NK-92 treated with Interleukin-12 subunit alpha and Interleukin-12 subunit beta, amount 100 ng/mL, for 24 hours (cell line): ENCODE data around the gene OXCT1.
A peak's percentile ranks its signal among the peaks of the same experiment; 100 is the strongest.

Source experiments
- DNase-seq: peaks from one replicate; lab custom pipeline; 2025; lab: John Stamatoyannopoulos, UW

OXCT1 gene

GRCh38 chr5:41869724-41870626, at the start of gene OXCT1:
Gene OXCT1, minus strand, starts transcription at chr5:41870425. Its CDS starts 67 bp downstream, at chr5:41870358.
- peak; percentile 83 for DNase-seq

GRCh38 chr5:41918105-41918504, 47.9 kb upstream of the OXCT1 start:
- no peak for DNase-seq

DNA sequence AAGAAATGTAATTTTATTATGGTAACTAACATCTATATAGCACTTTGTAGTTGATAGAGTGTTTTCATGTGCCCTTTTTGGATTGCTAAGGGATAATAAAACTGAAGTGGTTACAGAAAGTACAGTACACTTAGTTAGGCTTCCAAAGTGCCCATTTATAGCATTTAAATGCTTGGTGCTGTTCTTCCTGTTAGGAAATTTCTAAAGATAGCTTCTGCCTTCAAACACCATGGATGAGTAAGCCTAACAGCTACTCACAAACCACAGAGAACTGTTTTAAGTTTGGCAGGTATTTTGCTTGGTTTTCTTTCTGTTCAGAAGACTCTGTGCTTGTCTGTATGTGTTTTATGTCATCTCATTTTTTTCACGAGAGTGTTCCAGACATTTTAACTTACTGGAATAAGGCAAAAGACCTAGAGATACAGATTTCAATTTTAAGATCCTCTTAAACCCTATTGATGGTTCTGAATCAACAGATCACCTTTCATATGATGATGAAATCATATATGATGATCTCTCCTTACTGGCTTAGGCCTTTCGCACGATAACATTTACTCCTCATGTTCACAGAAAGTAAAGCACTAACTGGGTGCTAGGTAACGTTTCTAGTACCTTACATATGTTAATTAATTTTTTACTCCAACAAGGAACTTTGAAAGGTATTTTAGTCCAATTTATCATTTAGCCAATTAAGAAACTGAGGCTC, 38.3 kb upstream of the OXCT1 start:
- no peak for DNase-seq

DNA sequence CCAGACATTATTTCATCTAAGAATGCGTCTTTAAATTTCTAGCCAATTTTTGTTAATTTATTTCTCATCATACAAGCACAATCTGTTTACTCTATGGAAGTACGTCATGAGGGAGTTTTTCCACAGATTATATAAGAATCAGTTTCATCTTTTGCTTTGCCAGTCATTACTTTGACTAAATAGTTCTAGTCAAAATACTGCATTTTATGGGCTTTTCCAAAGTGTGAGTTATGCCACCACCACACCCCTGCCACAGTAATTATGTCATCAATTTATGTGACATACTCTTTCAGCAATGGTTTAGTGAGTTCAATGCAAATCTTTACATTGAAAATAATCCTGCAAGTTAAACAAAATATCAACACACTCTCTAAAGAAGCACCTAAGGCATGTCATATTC, 35.9 kb upstream of the OXCT1 start:
- no peak for DNase-seq

GRCh38 chr5:41903892-41904799, 33.9 kb upstream of the OXCT1 start, which contains the start of gene RIMOC1:
Gene RIMOC1, plus strand, starts transcription at chr5:41904344. Its CDS starts 24 bp downstream, at chr5:41904368.
- DNase-seq, result peak; percentile 97

GRCh38 chr5:41903382-41903891, 33.2 kb upstream of the OXCT1 start:
- no peak for DNase-seq

DNA sequence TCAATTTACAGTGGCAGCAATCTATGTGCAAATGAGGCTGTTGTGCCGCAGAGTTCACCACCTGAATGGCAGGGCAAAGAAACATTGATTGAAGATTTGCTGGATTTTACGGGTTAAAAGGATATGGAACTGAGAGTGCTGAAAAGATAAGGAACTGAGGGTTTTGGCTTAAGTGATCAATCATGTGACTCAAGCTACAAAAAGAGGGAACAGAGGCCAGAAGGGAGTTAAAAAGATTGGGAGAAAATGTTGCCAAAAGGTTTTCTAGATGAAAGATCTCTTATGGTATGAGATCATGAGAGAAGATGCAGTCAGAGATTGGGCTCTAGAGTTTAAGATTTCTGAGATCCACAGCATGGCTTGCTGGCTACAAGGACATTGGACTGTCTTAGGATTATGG, 26.0 kb upstream of the OXCT1 start:
- DNase-seq, result no peak

- DNase-seq, result no peak
Observed at GRCh38 chr5:41893074-41893851, 23.0 kb upstream of the OXCT1 start.

DNA sequence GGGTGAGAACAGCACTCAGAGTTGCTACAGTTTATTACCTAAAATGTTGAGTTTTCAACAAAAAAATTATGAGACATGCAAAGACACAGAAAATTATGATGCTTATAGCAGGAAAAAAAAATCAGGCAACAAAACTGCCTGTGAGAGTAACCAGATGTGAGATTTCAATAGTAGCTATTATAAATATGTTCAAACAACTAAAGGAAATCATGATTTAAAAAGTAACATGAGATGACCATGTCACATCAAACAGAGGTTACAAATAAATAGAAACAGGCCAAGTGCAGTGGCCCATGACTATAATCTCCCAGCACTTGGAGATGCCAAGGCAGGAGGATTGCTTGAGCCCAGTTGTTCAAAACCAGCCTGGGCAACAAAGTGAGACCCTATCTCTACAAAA, 21.8 kb upstream of the OXCT1 start:
- DNase-seq, result no peak

DNA sequence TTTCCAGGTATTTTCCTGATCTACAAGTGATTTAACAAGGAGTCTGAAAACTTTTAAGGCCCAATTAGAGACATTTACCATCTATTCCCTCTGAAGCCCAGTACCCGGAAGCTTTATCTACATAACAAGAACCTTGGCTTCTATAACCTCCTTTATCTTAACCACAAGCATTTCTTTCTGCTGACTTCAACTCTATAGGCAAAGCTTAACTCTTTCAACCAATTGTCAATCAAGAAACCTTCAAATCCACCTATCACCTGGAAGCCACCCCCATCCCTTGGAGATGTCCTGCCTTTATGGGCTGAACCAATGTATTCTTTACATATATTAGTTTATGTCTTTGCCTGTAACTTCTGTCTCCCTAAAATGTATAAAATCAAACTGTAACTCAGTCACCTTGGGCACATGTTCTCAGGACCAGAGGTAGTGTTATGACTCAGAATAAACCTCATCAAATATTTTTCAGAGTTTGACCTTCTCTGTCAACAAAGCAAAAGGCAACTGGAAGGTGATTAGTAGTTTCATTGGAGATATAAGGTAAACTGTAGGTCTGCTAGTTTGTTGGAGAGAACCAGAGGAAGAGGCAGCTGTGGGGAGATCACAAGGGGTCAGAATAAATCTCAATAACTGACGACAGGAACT, 21.0 kb upstream of the OXCT1 start:
- no peak for DNase-seq

- no peak for DNase-seq
Observed at GRCh38 chr5:41885286-41885685, 15.1 kb upstream of the OXCT1 start.

GRCh38 chr5:41883936-41884335, 13.7 kb upstream of the OXCT1 start:
- no peak for DNase-seq

DNA sequence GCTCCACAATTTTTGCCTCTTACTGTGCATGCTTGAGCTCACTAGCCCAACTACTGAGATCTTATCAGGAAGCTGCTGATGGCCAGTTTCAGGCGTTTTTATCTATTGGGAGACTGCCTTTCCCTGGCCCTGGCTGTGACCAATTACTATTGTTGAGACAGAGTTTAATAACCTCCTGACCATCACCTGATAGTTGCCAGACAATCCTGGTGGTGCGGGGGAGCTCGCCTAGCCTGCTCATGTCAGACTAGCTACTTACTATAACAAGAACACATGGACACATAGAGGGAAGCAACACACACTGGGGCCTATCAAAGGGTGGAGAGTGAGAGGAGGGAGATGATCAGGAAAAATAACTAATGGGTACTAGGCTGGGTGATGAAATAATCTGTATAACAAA, 13.0 kb upstream of the OXCT1 start:
- no peak for DNase-seq

GRCh38 chr5:41882765-41883164, 12.5 kb upstream of the OXCT1 start:
- DNase-seq, result no peak

DNA sequence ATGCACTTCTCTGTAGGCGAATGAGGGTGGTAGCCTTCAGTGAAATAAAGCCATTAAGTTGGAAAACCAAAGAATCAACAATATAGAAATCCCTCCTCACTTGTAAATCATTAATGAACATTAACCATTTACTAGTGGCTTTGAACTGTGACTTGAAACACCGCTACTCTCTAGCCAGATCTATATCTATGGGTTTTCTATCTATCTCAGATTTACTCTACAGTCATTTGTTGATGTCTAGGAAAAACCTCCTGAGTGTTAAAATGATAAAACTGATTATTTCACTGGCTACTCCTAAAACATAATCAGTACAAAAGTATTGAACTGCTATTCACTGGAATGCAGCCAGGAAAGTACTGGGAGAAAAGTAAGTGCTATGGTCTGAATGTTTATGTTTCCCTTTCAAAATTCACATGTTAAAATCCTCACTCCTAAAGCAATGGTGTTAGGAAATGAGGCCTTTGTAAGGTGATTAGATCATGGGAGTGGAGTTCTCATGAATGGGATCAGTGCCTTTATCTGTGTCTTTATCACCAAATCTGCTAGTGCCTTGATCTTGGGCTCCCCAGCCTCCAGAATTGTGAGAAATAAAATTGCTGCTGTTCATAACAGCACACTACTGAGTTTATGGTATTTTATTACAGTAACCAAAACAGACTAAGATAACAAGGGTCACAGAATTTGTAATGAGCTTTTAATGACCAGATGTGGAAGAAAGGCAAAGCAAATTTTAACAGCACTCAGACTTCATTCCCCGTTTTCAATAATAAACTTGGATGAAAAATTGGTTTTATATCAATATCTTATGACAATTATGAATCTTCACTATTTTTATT, 8.6 kb upstream of the OXCT1 start:
- no peak for DNase-seq

GRCh38 chr5:41878173-41878572, 7.9 kb upstream of the OXCT1 start:
- DNase-seq, result no peak

- DNase-seq, result no peak
Observed at GRCh38 chr5:41877408-41877807, 7.2 kb upstream of the OXCT1 start.

GRCh38 chr5:41876678-41877077, 6.5 kb upstream of the OXCT1 start:
- DNase-seq, result no peak

- no peak for DNase-seq
Observed at GRCh38 chr5:41875121-41875520, 4.9 kb upstream of the OXCT1 start.
